ENCODE results near the gene NECTIN1. TPM values are rescaled to one million over a fixed set of nuclear protein-coding genes. Genes with fewer than 3 reads are reported as not detected.

The NECTIN1 gene
- total and polyA plus RNA-seq, 2 of the 13 experiments (the other 11 are each of a cell fraction or from before 2014, with no cell fraction given): 3.9 to 7.3 TPM

DNA sequence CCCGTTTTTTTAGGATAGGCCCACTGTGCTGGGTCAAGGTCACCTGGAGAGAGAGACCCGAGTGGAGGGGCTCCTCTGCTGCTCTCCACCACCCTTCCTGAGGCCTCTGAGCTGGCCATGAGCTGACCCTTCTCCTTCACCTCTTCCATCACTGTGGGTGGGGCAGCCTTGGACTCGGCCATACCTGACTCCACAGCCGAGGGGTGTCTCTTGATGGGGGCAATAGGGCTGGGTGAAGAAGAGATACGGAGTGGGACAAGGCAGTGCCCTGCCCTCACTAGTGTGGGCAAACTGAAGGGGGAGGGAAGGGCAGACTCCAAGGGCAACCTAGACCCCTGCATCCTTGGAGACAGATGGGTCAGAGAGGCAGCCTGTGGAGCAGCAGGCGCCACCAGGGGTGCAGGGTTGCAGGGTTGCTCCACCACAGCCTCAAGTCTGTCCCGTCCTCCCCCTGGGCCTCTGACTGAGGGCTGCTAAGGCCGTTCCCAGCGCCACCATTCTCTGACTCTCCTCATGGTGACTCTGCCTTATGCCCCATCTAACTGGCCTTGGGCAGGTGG, 20.1 kb upstream of the NECTIN1 start (continued):
- TF ChIP-seq, protein P1, sequence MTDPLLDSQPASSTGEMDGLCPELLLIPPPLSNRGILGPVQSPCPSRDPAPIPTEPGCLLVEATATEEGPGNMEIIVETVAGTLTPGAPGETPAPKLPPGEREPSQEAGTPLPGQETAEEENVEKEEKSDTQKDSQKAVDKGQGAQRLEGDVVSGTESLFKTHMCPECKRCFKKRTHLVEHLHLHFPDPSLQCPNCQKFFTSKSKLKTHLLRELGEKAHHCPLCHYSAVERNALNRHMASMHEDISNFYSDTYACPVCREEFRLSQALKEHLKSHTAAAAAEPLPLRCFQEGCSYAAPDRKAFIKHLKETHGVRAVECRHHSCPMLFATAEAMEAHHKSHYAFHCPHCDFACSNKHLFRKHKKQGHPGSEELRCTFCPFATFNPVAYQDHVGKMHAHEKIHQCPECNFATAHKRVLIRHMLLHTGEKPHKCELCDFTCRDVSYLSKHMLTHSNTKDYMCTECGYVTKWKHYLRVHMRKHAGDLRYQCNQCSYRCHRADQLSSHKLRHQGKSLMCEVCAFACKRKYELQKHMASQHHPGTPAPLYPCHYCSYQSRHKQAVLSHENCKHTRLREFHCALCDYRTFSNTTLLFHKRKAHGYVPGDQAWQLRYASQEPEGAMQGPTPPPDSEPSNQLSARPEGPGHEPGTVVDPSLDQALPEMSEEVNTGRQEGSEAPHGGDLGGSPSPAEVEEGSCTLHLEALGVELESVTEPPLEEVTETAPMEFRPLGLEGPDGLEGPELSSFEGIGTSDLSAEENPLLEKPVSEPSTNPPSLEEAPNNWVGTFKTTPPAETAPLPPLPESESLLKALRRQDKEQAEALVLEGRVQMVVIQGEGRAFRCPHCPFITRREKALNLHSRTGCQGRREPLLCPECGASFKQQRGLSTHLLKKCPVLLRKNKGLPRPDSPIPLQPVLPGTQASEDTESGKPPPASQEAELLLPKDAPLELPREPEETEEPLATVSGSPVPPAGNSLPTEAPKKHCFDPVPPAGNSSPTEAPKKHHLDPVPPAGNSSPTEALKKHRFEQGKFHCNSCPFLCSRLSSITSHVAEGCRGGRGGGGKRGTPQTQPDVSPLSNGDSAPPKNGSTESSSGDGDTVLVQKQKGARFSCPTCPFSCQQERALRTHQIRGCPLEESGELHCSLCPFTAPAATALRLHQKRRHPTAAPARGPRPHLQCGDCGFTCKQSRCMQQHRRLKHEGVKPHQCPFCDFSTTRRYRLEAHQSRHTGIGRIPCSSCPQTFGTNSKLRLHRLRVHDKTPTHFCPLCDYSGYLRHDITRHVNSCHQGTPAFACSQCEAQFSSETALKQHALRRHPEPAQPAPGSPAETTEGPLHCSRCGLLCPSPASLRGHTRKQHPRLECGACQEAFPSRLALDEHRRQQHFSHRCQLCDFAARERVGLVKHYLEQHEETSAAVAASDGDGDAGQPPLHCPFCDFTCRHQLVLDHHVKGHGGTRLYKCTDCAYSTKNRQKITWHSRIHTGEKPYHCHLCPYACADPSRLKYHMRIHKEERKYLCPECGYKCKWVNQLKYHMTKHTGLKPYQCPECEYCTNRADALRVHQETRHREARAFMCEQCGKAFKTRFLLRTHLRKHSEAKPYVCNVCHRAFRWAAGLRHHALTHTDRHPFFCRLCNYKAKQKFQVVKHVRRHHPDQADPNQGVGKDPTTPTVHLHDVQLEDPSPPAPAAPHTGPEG (CRISPR knock-in tag; IDR thresholded peaks at IDR 0.05): no peak
- TF ChIP-seq MED8 (CRISPR knock-in tag; IDR thresholded peaks at IDR 0.05; ENCODE audit: insufficient replicate concordance): no peak
- TF ChIP-seq ZNF30 (CRISPR knock-in tag; IDR thresholded peaks at IDR 0.05): no peak
- TF ChIP-seq TCF12 (IDR thresholded peaks at IDR 0.05): no peak
- no peak for TF ChIP-seq TCF12 (CRISPR knock-in tag; IDR thresholded peaks at IDR 0.05)

DNA sequence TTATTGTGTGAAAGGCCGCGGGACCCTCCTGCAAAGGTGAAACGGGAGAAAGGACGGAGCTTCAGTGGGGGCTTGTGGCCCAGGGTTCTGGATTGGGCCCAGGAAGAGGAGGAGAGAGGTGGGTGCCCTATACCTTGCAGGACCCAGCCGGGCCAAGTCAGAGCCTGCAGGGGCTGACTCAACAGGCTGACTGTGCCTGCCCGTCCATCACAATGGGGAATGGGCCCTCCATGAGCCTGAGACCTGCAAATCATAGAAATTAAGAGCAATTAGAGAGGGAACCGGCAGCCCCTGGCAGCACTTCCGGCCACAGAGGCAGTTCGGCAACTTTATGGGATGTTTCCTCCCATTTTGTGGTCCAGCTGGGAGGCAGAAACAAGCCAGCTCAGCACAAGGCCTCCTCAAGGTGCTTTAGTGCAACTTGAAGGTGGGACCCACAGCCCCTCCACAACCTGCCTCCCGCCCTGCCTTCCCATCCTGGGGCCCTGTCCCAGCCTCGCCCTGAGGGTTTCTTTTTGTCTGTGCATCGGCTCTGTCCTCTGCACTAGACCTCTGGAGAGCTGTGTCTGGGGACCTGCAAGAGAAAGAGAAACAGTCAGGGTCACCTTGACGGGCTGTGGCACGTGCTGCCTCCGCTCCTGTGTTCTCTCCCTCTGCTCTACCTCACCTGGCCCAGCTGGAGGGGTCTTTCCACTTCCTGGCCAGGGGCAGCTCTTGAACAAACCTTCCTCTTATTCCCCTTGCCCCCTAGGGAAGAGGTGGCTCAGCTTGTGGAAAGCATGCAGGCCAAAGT, 19.1 kb upstream of the NECTIN1 start:
- POLR2A ChIA-PET: no interaction called here
- no peak for DNase-seq (ENCODE audit: low spot score)
- intact Hi-C loops (cut with micrococcal nuclease; ENCODE audit: unreplicated experiment): no loop called here
- no peak for ATAC-seq
- H3K9me3 ChIP-seq (ENCODE audit: low read length): no peaks in the 10 kb centered on the region
- H3K36me3 ChIP-seq (replicated peaks in 1 of 2; ENCODE audit: control insufficient read depth in 1 of 2, insufficient read depth in 2 of 2, low read length in 2 of 2): no peaks in the 10 kb centered on the region
- H3K27me3 ChIP-seq (ENCODE audit: control insufficient read depth in 1 of 2, insufficient read depth in 2 of 2, low read length in 2 of 2): peaks cover 8 to 57% of the 10 kb centered on the region in 2 experiments; a peak in 4 of 5 replicates
- H4K20me1 ChIP-seq (ENCODE audit: insufficient read depth, low read length): peaks cover 2% of the 10 kb centered on the region; the same call in 1 of the 2 replicates
- no peak overlapping the region for H3K9ac ChIP-seq (ENCODE audit: insufficient read depth, low read depth, low read length)
- no peak overlapping the region for H3K4me2 ChIP-seq (ENCODE audit: low read depth, low read length)
- no TSS peak for BruUV-seq (replicated peaks)
- CTCF ChIA-PET (ENCODE audit: low intra/inter-chr PET ratio, low total read pairs): no interaction called here
- no peak for FAIRE-seq
- no peak overlapping the region for H3K27ac ChIP-seq (ENCODE audit: extremely low read length, insufficient read depth, low read length)
- no peaks in the 10 kb centered on the region for H3K4me1 ChIP-seq (ENCODE audit: insufficient read depth, low read length)
- WGBS (ENCODE audit: low lambda C conversion rate): 37% methylated on average over 13 of the region's 15 CpGs
- in situ Hi-C loops (cut with HindIII; ENCODE audit: extremely low pct_ligation_motif_present, low pct_unique_long_range_greater_than_20kb): no loop called here
- H3K79me2 ChIP-seq (ENCODE audit: insufficient read depth, low read length): no peaks in the 10 kb centered on the region
- no peak overlapping the region for H3K4me3 ChIP-seq (replicated peaks in 1 of 3; ENCODE audit: insufficient read depth in 1 of 3, low read depth in 2 of 3, low read length in 3 of 3)
- H2AFZ ChIP-seq (ENCODE audit: low read length): no peak overlapping the region
- TF ChIP-seq ZNF510 (CRISPR knock-in tag; IDR thresholded peaks at IDR 0.05; ENCODE audit: low read depth) (no peak), NFE2L1 (CRISPR knock-in tag; IDR thresholded peaks at IDR 0.05; ENCODE audit: borderline replicate concordance) (no peak), NR2F2 (IDR thresholded peaks at IDR 0.05; ENCODE audit: borderline replicate concordance, low read depth) (no peak), HCFC1 (IDR thresholded peaks at IDR 0.05; ENCODE audit: low read depth, low read length) (no peak), RNF2 (conservative IDR thresholded peaks at IDR 0.05; ENCODE audit: low read depth) (no peak), ZNF34 (CRISPR knock-in tag; IDR thresholded peaks at IDR 0.05; ENCODE audit: borderline replicate concordance) (no peak), ZNF326 (CRISPR knock-in tag; IDR thresholded peaks at IDR 0.05; ENCODE audit: borderline replicate concordance) (no peak), ZNF674 (CRISPR knock-in tag; IDR thresholded peaks at IDR 0.05; ENCODE audit: low read depth) (no peak), ZNF124 (CRISPR knock-in tag; IDR thresholded peaks at IDR 0.05) (no peak), HOXA3 (CRISPR knock-in tag; IDR thresholded peaks at IDR 0.05) (no peak)
- TF ChIP-seq, protein P2, sequence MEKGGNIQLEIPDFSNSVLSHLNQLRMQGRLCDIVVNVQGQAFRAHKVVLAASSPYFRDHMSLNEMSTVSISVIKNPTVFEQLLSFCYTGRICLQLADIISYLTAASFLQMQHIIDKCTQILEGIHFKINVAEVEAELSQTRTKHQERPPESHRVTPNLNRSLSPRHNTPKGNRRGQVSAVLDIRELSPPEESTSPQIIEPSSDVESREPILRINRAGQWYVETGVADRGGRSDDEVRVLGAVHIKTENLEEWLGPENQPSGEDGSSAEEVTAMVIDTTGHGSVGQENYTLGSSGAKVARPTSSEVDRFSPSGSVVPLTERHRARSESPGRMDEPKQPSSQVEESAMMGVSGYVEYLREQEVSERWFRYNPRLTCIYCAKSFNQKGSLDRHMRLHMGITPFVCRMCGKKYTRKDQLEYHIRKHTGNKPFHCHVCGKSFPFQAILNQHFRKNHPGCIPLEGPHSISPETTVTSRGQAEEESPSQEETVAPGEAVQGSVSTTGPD (CRISPR knock-in tag; IDR thresholded peaks at IDR 0.05): no peak

All from HepG2 (cell line).